Liver (tissue), 9 donors: ENCODE results near the gene TACC2. TPM values are rescaled to one million over a fixed set of nuclear protein-coding genes. Genes with fewer than 3 reads are reported as not detected.

Experiments used
- DNase-seq: peaks from one replicate; pipeline ENCODE4 v3.0.0-alpha.2; 2017; ENCODE audit warnings: low spot score
- H3K27ac ChIP-seq, 2 donors: one replicate each; pipeline ENCODE4 v1.7.0; 2013; ENCODE audit warnings: inconsistent platforms in 2 of 2, low read length in 2 of 2, control low read depth in 1 of 2, low read depth in 1 of 2, mild to moderate bottlenecking in 1 of 2
- H3K27me3 ChIP-seq, 4 donors: one replicate each; pipeline versions ENCODE4 v1.6.1 to v1.7.0; 2013; ENCODE audit warnings: low read length in 3 of 4, inconsistent platforms in 1 of 4, mild to moderate bottlenecking in 1 of 4, moderate library complexity in 1 of 4; ENCODE audit not compliant: control insufficient read depth in 4 of 4, insufficient read depth in 4 of 4
- H3K36me3 ChIP-seq, 4 donors: one replicate each; pipeline versions ENCODE4 v1.6.1 to v1.7.0; 2013; ENCODE audit warnings: low read length in 3 of 4, mild to moderate bottlenecking in 3 of 4, low read depth in 1 of 4, moderate library complexity in 1 of 4; ENCODE audit not compliant: control insufficient read depth in 4 of 4, insufficient read depth in 3 of 4
- H3K4me1 ChIP-seq, 4 donors: one replicate each; pipeline versions ENCODE4 v1.6.1 to v1.7.0; 2013; ENCODE audit warnings: low read length in 3 of 4, mild to moderate bottlenecking in 3 of 4, moderate library complexity in 1 of 4; ENCODE audit not compliant: control insufficient read depth in 4 of 4, insufficient read depth in 4 of 4
- H3K4me3 ChIP-seq, 3 donors: one replicate each; pipeline versions ENCODE4 v1.6.1 to v1.7.0; 2013; ENCODE audit warnings: low read length in 3 of 3, control low read depth in 1 of 3, low read depth in 1 of 3, mild to moderate bottlenecking in 1 of 3
- H3K9ac ChIP-seq, 2 donors: one replicate each; pipeline ENCODE4 v1.7.0; 2013; ENCODE audit warnings: low read length in 2 of 2, mild to moderate bottlenecking in 2 of 2, moderate library complexity in 2 of 2, control low read depth in 1 of 2, low read depth in 1 of 2
- H3K9me3 ChIP-seq, 4 donors: one replicate each; pipeline versions ENCODE4 v1.6.1 to v1.7.0; 2013; ENCODE audit warnings: low read length in 3 of 4; ENCODE audit not compliant: control insufficient read depth in 4 of 4
- EGR1 ChIP-seq, 2 donors: IDR thresholded peaks; 2 replicates each; pipeline ENCODE4 v1.6.1; 2016 to 2018; ENCODE audit warnings: antibody characterized with exemption in 2 of 2, low read depth in 2 of 2
- FOXA1 ChIP-seq: IDR thresholded peaks from 2 replicates; pipeline ENCODE4 v1.6.1; 2016; ENCODE audit warnings: antibody characterized with exemption
- FOXA2 ChIP-seq: IDR thresholded peaks from 2 replicates; pipeline ENCODE4 v1.6.1; 2016; ENCODE audit warnings: antibody characterized with exemption
- GABPA ChIP-seq, 2 donors: IDR thresholded peaks in 1 of 2; conservative IDR thresholded peaks in 1 of 2; 2 replicates each; pipeline ENCODE4 v1.6.1; 2016; ENCODE audit warnings: antibody characterized with exemption in 2 of 2, mild to moderate bottlenecking in 1 of 2, moderate library complexity in 1 of 2
- HNF4A ChIP-seq, 2 donors: conservative IDR thresholded peaks; 2 replicates each; pipeline ENCODE4 v1.6.1; 2016; ENCODE audit warnings: antibody characterized with exemption in 2 of 2, mild to moderate bottlenecking in 2 of 2
- HNF4G ChIP-seq: IDR thresholded peaks from 2 replicates; pipeline ENCODE4 v1.6.1; 2016; ENCODE audit warnings: antibody characterized with exemption
- JUND ChIP-seq, 2 donors: IDR thresholded peaks; 2 replicates each; pipeline ENCODE4 v1.6.1; 2016; ENCODE audit warnings: antibody characterized with exemption in 2 of 2
- NR2F2 ChIP-seq: IDR thresholded peaks from 2 replicates; pipeline ENCODE4 v1.6.1; 2016; ENCODE audit warnings: antibody characterized with exemption
- RAD21 ChIP-seq, 2 donors: IDR thresholded peaks; 2 replicates each; pipeline ENCODE4 v1.6.1; 2016; ENCODE audit warnings: antibody characterized with exemption in 2 of 2, mild to moderate bottlenecking in 2 of 2
- RXRA ChIP-seq, 2 donors: IDR thresholded peaks; 2 replicates each; pipeline ENCODE4 v1.6.1; 2017 to 2018; ENCODE audit warnings: antibody characterized with exemption in 2 of 2, mild to moderate bottlenecking in 1 of 2
- SP1 ChIP-seq: IDR thresholded peaks from 2 replicates; pipeline ENCODE4 v1.6.1; 2018; ENCODE audit warnings: antibody characterized with exemption, mild to moderate bottlenecking
- TAF1 ChIP-seq: conservative IDR thresholded peaks from 2 replicates; pipeline ENCODE4 v1.6.1; 2016; ENCODE audit warnings: antibody characterized with exemption, mild to moderate bottlenecking
- YY1 ChIP-seq: IDR thresholded peaks from 2 replicates; pipeline ENCODE4 v1.6.1; 2016; ENCODE audit warnings: antibody characterized with exemption, mild to moderate bottlenecking
- WGBS: extraction: QIAGEN DNeasy Blood & Tissue Kit; methylation state at CpG from one replicate; pipeline ENCODE4 v1.1.7; 2013; 5-methylcytosine and 5-hydroxymethylcytosine counted together
- polyA plus RNA-seq, 2 donors: library from polyadenylated mRNA; stranded (reverse) in 1 of 2; unstranded in 1 of 2; fragments of 200-250 nt in 1 of 2; fragments of >200 nt in 1 of 2; fragmentation: Nextera tagmentation in 1 of 2; extraction: Ambion mirVana in 1 of 2; gene quantifications; one replicate each; pipeline versions ENCODE4 v1.2.1 to v1.2.3, GENCODE V29; 2013 to 2015
- total RNA-seq, 2 donors: library from RNA; depleted of rRNA; stranded (reverse); fragments of >200 nt; gene quantifications; one replicate each; pipeline ENCODE4 v1.2.3, GENCODE V29; 2014
- TF ChIP-seq, protein P1 (sequence below): IDR thresholded peaks from 2 replicates; pipeline ENCODE4 v1.6.1; 2016; ENCODE audit warnings: antibody characterized with exemption
- TF ChIP-seq, protein P2 (sequence below): IDR thresholded peaks from 2 replicates; pipeline ENCODE4 v1.6.1; 2016; ENCODE audit warnings: antibody characterized with exemption
- TF ChIP-seq, protein P3 (sequence below): IDR thresholded peaks from 2 replicates; pipeline ENCODE4 v1.6.1; 2016; ENCODE audit warnings: antibody characterized with exemption, mild to moderate bottlenecking
- TF ChIP-seq, protein P4 (sequence below): IDR thresholded peaks from 2 replicates; pipeline ENCODE4 v1.6.1; 2016; ENCODE audit warnings: antibody characterized with exemption
- TF ChIP-seq, protein P5 (sequence below): fragments of 150-350 bp; IDR thresholded peaks from 2 replicates; pipeline ENCODE4 v1.5.1; 2017; ENCODE audit warnings: improper control_type of control experiment, low read depth, low read length; ENCODE audit not compliant: missing input control
- donor health status: healthy.
- donor health status: healthy.
- donor health status: healthy.
- donor health status: healthy.
- donor health status: healthy.

TACC2 gene
- total and polyA plus RNA-seq, 4 donors: 1.5 to 9.1 (median 7.8) TPM

DNA sequence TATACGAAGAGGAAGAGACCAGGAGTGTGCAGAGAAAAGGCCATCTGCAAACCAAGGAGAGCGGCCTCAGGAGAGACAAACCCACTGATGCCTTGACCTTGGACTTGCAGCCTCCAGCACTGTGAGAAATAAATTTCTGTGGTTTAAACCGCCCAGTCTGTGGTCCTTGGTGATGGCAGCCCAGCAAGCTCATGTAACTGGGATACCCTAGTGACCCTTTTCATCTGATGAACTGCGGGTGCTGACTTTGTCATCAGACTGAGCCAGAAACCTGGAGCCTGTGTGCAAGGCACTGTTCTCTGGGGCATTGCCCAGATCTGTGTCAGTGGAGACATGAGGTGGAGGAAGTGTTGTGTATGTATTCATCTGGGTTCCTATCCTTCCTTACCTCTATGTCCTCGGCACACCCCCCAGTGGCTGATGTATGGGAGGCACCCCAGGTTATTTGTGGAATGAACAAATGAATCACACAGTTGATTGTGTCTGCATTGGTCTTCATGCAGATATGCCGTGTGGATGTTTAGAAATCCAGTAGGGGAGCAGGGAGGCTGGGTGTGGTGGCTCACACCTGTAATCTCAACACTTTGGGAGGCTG lies 217.6 kb downstream of the TACC2 start:
- Histone ChIP-seq H3K9me3 (no peaks in the 10 kb centered on the region), H3K27me3 (no peaks in the 10 kb centered on the region), H3K36me3 (peaks cover 0 to 9% (median 3%) of the 10 kb centered on the region in 4 donors), H3K4me1 (no peaks in the 10 kb centered on the region), H3K27ac (no peak overlapping the region), H3K9ac (no peak overlapping the region), H3K4me3 (no peak overlapping the region)
- 97% methylated on average over 6 of the region's 6 CpGs for WGBS
- no peak for DNase-seq
- TF ChIP-seq RAD21 (IDR thresholded peaks at IDR 0.05) (no peak), RXRA (IDR thresholded peaks at IDR 0.05) (no peak), YY1 (no peak), GABPA (IDR thresholded peaks at IDR 0.05 in 1 of 2, conservative IDR thresholded peaks at IDR 0.05 in 1 of 2) (no peak), JUND (IDR thresholded peaks at IDR 0.05) (no peak), HNF4G (no peak), SP1 (no peak), FOXA2 (no peak), EGR1 (IDR thresholded peaks at IDR 0.05; ENCODE audit: low read depth in 2 of 2) (no peak), HNF4A (conservative IDR thresholded peaks at IDR 0.05) (no peak), FOXA1 (no peak), NR2F2 (no peak), TAF1 (no peak)
- TF ChIP-seq, protein P1, sequence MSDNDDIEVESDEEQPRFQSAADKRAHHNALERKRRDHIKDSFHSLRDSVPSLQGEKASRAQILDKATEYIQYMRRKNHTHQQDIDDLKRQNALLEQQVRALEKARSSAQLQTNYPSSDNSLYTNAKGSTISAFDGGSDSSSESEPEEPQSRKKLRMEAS: no peak
- TF ChIP-seq, protein P2, sequence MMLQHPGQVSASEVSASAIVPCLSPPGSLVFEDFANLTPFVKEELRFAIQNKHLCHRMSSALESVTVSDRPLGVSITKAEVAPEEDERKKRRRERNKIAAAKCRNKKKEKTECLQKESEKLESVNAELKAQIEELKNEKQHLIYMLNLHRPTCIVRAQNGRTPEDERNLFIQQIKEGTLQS: no peak
- TF ChIP-seq, protein P3, sequence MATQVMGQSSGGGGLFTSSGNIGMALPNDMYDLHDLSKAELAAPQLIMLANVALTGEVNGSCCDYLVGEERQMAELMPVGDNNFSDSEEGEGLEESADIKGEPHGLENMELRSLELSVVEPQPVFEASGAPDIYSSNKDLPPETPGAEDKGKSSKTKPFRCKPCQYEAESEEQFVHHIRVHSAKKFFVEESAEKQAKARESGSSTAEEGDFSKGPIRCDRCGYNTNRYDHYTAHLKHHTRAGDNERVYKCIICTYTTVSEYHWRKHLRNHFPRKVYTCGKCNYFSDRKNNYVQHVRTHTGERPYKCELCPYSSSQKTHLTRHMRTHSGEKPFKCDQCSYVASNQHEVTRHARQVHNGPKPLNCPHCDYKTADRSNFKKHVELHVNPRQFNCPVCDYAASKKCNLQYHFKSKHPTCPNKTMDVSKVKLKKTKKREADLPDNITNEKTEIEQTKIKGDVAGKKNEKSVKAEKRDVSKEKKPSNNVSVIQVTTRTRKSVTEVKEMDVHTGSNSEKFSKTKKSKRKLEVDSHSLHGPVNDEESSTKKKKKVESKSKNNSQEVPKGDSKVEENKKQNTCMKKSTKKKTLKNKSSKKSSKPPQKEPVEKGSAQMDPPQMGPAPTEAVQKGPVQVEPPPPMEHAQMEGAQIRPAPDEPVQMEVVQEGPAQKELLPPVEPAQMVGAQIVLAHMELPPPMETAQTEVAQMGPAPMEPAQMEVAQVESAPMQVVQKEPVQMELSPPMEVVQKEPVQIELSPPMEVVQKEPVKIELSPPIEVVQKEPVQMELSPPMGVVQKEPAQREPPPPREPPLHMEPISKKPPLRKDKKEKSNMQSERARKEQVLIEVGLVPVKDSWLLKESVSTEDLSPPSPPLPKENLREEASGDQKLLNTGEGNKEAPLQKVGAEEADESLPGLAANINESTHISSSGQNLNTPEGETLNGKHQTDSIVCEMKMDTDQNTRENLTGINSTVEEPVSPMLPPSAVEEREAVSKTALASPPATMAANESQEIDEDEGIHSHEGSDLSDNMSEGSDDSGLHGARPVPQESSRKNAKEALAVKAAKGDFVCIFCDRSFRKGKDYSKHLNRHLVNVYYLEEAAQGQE: no peak

DNA sequence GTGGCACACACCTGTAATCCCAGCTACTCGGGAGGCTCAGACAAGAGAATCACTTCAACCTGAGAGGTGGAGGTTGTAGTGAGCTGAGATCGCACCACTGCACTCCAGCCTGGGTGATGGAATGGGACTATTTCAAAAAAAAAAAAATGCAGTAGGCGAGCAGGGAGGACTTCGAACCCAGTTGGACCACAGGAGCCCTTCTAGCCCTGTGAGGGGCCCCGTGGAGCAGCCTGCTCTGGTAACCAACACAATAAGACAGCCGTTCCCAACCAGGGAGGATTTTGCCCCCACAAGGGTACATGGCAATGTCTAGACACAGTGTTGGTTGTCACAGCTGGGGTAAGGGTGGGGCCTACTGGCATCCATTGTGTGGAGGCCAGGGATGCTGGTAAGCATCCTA lies 218.2 kb downstream of the TACC2 start:
- no peak for TF ChIP-seq HNF4A (conservative IDR thresholded peaks at IDR 0.05)
- TF ChIP-seq, protein P3: no peak
- no peak for TF ChIP-seq SP1
- no peak for TF ChIP-seq JUND (IDR thresholded peaks at IDR 0.05)
- no peak for TF ChIP-seq EGR1 (IDR thresholded peaks at IDR 0.05; ENCODE audit: low read depth in 2 of 2)
- no peak for TF ChIP-seq TAF1
- TF ChIP-seq, protein P4, sequence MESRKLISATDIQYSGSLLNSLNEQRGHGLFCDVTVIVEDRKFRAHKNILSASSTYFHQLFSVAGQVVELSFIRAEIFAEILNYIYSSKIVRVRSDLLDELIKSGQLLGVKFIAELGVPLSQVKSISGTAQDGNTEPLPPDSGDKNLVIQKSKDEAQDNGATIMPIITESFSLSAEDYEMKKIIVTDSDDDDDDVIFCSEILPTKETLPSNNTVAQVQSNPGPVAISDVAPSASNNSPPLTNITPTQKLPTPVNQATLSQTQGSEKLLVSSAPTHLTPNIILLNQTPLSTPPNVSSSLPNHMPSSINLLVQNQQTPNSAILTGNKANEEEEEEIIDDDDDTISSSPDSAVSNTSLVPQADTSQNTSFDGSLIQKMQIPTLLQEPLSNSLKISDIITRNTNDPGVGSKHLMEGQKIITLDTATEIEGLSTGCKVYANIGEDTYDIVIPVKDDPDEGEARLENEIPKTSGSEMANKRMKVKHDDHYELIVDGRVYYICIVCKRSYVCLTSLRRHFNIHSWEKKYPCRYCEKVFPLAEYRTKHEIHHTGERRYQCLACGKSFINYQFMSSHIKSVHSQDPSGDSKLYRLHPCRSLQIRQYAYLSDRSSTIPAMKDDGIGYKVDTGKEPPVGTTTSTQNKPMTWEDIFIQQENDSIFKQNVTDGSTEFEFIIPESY: no peak
- TF ChIP-seq, protein P5, sequence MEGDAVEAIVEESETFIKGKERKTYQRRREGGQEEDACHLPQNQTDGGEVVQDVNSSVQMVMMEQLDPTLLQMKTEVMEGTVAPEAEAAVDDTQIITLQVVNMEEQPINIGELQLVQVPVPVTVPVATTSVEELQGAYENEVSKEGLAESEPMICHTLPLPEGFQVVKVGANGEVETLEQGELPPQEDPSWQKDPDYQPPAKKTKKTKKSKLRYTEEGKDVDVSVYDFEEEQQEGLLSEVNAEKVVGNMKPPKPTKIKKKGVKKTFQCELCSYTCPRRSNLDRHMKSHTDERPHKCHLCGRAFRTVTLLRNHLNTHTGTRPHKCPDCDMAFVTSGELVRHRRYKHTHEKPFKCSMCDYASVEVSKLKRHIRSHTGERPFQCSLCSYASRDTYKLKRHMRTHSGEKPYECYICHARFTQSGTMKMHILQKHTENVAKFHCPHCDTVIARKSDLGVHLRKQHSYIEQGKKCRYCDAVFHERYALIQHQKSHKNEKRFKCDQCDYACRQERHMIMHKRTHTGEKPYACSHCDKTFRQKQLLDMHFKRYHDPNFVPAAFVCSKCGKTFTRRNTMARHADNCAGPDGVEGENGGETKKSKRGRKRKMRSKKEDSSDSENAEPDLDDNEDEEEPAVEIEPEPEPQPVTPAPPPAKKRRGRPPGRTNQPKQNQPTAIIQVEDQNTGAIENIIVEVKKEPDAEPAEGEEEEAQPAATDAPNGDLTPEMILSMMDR: no peak
- no peak for TF ChIP-seq FOXA1
- TF ChIP-seq NR2F2: no peak
- TF ChIP-seq, protein P2: no peak
- no peak for TF ChIP-seq HNF4G
- TF ChIP-seq, protein P1: no peak
- no peak for TF ChIP-seq RAD21 (IDR thresholded peaks at IDR 0.05)
- DNase-seq: no peak
- Histone ChIP-seq H3K36me3 (peaks cover 0 to 15% (median 3%) of the 10 kb centered on the region in 4 donors), H3K27ac (no peak overlapping the region), H3K9ac (no peak overlapping the region), H3K4me1 (no peaks in the 10 kb centered on the region), H3K4me3 (no peak overlapping the region), H3K27me3 (no peaks in the 10 kb centered on the region), H3K9me3 (no peaks in the 10 kb centered on the region)
- 94% methylated on average over 6 of the region's 6 CpGs for WGBS
